NCI-H526 treated with DMSO at 0.1 percent for 48 hours (cell line): ENCODE data around the gene ACSBG1.

Experiments used
- DNase-seq: peaks from one replicate; lab custom pipeline; 2025; lab: John Stamatoyannopoulos, UW

Gene ACSBG1, protein sequence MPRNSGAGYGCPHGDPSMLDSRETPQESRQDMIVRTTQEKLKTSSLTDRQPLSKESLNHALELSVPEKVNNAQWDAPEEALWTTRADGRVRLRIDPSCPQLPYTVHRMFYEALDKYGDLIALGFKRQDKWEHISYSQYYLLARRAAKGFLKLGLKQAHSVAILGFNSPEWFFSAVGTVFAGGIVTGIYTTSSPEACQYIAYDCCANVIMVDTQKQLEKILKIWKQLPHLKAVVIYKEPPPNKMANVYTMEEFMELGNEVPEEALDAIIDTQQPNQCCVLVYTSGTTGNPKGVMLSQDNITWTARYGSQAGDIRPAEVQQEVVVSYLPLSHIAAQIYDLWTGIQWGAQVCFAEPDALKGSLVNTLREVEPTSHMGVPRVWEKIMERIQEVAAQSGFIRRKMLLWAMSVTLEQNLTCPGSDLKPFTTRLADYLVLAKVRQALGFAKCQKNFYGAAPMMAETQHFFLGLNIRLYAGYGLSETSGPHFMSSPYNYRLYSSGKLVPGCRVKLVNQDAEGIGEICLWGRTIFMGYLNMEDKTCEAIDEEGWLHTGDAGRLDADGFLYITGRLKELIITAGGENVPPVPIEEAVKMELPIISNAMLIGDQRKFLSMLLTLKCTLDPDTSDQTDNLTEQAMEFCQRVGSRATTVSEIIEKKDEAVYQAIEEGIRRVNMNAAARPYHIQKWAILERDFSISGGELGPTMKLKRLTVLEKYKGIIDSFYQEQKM

DNA sequence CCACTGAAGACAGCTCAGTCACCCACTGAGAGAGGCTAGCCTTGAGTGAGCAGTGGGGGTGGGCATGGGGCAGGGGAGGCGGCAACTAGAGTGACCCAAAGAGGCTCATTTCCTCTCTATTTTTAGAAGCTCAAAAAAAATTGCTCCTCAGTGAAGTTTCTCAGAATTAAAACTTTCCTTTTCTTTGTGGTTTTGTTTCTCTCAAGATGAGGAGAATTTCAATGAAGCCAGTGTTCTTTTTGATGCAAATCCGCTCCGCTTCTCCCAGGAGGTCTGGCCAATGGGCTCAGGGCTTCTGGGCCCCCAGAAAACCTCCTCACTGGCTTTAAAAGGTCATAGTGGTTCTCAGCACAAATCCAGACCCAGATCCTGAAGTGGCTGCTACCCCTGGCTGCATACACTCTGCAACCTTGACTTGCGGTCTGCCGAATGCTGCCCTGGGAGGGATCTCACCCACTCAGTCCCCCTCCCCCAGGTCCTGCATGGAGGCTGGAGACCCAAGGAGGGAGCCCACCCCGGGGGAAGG is at the start of gene ACSBG1:
Gene ACSBG1 (minus strand): TSS at position 51 of the 526 bp plus-strand sequence. CDS start 64 bp downstream, outside the sequence.
- no peak for DNase-seq

DNA sequence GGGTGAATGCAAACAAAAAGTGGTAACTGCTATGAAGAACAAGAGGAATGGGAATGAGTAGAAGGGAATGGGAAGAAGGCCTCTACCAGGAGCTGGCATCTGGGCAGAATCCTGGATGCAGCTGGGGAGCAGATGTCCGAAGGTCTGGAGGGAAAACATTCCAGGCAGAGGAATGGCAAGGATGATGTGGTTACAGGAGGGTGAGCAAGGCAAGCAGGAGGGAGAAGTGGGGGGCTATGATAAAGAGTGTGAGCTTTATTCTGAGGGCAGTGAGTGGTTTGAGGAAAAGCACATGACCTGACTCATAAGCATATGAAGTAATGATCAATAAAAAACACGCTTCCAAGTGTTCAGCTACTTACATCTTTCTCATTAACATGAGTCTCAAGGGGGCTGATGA is 48.0 kb upstream of the ACSBG1 start:
- DNase-seq: no peak

DNA sequence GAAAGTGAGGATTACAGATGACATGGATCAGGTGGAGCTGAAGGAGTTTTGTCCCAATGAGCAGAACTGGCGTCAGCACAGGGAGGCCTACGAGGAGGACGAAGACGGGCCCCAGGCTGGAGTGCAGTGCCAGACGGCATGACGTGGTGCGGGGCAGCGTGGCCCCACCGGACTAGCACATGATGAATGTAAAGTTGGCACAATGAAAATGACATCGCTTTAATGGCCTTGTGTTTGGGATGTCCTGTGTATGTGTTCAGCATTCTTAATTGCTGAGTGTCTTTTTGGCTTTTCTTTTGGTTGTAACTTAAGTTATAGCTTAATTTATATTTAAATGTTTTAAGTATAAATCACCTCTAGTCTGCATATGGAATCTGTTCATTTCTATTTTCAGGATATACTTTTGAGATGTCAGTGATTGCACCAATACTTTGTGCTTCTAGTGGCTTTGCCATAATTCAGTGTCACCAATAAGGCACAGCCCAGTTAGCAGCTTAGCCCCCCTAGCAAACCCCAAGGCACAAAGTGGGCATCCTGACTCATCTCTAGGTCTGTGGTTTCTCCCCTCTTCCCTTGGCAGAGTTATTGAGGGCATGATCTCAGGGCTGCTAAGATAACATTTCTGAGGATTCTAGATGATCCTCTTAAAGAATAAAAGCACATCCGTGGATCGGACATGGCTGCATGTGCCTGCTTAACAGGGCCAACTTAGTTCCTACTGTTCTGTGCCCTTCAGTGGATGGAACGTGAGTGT is 46.1 kb upstream of the ACSBG1 start:
- no peak for DNase-seq

DNA sequence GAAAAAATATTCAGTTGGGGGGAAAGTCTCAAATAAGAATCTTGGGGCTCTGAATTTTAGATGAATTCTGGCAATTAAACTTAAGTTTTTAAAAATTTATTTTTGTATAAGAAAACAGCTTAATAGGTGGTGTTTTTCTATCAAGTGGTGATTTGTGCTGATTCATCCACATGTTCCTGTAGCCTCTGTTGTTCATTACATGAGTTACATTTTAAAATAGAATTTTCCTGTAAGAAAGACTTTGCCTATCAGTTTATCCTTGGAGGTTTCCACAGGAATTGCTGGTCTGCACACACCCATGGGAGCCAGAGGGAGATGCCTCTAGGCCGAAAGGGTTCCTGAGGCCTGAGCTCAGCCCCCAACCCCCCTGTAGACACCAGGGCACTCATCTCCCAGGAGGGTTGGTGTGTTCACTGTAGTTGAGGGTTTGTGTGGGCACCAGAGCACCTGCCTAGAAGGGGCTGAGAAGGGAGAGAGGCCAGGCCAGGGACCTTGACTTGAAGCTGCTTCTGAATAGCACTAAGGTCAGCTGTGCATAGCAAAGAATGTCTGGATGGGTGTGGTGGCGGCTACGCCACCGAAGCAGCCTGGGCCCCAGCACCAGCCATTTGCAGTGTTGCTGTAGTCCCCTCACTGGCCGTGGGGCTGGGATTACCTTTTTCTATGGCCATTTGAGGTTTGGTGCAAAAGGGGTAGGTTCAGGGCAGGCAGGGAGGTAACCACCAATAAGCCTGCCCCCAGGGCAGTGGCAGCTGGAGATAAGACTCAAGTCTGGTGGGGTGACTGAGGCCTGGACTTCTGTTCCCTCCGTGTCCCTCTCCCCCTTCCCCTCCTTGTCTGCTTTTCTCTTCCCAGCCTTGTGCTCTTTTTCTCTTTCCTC is 41.9 kb upstream of the ACSBG1 start:
- no peak for DNase-seq

DNA sequence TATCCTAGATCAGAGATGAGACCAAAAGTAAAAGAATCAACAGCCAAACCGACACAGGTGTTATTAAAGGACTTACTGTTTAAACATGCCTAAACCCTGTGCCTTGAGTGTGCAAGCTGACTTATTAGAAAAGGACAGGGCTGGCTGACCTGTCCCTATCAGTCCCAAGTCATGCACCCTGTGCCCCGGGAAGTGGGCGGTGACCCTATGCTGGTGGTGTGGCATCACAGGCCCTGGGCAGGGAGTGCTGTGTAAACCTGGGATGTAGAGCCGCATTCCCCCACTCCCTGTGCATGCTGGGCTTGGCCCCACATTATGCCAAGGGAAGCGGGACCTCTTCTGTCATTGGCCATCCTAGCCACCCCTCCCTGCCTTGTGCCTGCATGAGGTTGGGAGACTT is 40.6 kb upstream of the ACSBG1 start:
- DNase-seq: no peak

DNA sequence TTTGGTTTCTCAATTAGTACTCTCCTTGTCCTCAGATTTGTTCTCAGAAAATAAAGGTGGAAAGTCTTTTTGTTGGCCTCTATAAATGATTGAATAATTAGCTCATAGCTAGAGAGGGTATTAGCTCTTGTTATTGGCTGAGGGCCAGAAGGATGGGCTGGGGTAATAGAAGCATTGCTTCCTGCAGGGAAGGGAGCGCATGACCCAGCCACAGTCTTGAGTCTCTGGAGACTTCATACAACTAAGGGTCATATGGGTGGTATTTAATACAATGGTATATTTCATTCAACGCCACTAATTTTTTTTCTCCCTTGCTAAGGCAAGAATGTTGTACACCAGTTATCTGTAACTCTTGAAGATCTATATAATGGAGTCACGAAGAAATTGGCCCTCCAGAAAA is 38.4 kb upstream of the ACSBG1 start:
- no peak for DNase-seq

DNA sequence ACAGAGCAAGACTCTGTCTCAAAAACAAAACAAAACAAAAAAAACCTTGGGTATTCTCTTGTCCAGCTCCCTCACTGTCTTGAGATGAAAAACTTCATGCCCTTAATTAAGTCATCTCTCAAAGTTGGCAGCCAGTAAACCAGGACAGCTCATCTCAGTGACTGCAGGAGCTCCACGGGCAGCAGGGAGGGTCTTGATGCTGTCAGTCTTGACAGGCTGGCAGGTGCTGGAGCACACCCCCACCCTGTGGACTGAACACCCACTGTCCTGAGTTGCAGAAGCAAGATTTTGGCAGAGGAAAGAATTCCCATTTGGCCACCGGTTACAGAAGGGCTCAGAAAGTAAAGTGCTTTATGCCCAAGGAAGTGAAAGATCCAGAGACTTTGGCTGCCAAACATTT is 38.0 kb upstream of the ACSBG1 start:
- DNase-seq: no peak

DNA sequence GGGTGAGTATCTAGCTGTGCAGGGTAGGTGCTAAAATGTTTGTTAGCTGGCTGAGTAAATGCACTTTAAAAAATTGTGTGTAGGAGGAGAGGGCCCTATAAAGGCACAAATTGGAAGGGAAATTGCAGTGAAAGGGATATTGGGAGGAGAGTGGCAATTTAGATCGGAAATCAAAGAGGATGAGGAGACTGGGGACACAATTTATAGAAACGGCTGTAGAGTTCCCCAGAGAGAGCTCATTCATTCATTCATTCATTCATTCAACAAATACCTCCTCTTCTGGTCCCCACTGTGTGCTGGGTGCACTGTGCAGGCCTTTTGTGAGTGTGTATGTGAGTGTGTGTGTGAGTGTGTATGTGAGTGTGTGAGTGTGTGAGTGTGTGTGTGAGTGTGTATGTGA is 32.4 kb upstream of the ACSBG1 start:
- no peak for DNase-seq

DNA sequence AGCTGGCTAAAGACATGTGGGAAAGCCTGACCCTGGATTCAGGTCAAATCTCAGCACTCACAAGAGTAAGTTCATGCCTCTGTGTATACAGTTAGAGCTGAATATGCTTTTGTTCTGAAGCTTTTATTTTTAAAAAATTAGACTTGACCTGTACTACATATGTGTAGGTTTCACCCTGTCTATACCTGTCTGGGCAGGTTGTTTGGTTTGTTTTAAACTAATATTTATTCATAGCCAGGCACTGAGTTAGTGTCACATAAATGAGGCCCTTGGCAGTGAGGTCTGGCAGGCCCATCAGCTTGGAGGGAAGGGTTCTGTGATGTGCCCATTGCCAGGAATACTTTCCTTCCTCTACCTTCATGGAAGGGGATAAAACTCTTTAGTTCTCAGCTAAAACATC is 31.9 kb upstream of the ACSBG1 start:
- no peak for DNase-seq

DNA sequence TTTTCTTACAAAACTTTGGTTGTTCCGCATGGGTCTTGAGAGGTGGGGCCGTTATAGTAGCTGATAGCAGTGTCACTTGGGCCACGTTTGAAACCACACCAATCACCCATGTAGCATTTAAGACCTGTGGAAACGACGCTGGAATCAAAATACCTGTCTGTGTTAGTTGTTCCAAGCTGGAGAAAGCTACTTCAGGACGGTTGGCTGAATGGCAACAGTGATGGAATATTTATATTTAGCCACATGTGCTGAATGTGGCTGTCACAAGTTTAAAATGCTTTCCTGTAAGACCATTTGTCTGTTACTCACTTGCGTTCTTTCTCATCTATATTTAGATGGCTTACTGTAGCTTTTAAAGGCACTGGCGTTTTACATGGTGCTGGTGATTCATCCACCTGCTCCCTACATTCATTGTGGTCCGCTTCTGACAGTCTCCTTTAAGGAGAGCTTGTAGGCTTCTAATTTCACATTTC is 31.4 kb upstream of the ACSBG1 start:
- no peak for DNase-seq

DNA sequence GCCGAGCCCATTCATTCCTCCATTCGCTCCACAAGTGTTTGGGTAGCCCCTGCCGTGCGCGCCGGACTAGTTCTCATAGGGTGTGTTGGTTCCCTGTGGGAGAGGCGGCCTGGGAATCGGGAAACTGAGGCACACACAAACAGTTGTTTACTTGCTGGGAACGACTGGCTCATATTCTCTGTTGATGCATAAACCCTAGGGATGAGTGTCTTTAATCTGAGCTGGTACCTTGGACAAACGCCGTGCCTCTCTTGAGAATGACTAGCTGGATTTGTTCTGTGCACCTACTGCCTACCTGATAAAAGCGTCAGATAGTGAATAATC is 30.7 kb upstream of the ACSBG1 start:
- DNase-seq: no peak

DNA sequence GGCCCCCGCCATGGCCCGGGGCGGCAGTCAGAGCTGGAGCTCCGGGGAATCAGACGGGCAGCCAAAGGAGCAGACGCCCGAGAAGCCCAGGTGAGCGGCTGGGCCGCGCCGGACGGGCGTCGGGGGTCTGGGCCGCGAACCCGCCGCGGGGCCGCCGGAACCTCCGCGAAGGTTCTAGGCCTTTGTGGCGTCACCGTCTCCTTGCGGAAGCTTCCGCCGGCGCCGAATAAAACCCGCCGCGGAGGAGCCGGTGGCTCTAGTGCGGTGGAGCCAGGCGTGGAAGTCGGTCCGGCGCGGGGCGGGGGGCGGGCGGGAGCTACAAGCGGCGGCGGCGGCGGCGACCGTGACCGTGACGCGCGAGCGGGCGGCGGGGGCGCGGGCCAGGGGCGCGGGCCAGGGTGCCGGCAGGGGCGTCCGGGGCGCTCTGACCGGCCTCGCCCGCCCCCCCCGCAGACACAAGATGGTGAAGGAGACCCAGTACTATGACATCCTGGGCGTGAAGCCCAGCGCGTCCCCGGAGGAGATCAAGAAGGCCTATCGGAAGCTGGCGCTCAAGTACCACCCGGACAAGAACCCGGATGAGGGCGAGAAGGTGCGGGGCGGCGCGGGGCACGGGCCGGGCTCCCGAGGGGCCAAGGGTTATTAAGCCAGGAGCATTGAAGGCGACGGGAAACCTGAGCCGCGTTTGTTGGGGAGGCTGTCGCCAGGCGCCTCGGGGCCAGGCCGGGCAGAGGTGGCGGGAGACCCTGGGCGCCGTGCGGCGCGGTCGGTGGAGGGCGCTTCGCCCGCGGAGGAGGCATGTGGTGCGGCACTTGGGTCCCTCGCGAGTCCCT is 30.2 kb upstream of the ACSBG1 start, which contains the start of gene DNAJA4:
Gene DNAJA4 (plus strand): TSS at position 259 of the 833 bp plus-strand sequence. CDS start 202 bp downstream, at position 461.
- DNase-seq: peak; percentile 16

DNA sequence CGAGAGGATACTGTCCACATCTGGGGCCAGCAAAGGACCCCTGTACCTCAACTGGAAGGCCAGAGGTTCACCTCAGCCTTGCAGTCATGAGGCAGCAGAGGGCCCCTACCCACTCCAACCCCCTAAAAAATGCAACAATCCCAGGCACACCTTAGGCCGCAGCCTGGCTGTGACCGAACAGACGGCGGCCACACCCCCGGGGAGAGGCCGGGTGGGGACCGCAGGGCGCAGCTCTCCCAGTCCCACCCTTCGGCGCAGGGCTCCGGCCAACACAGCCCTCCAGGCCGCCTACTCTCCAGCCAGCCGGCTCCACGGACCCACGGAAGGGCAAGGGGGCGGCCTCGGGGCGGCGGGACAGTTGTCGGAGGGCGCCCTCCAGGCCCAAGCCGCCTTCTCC is 29.5 kb upstream of the ACSBG1 start:
- no peak for DNase-seq

DNA sequence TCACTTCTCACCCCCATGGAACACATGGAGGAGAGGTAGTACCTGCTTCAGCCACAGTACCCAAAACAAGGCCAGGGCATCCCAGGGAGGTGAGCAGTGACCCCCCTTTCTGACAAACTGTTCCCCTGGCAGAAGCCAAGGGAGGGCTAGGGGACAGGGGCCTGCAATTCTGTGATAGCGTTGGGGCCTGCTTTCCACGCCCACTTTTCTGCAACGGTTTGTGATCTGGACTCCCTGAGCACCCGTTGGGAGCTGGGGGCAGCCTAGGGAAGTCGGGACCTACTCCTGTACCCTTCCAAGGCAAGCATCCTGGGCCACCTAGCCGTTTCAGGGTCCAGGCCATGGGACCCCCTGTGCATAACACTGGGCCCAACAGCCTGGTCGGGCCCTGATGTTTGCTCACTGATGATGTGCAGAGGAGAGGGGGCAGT is 29.0 kb upstream of the ACSBG1 start:
- no peak for DNase-seq

DNA sequence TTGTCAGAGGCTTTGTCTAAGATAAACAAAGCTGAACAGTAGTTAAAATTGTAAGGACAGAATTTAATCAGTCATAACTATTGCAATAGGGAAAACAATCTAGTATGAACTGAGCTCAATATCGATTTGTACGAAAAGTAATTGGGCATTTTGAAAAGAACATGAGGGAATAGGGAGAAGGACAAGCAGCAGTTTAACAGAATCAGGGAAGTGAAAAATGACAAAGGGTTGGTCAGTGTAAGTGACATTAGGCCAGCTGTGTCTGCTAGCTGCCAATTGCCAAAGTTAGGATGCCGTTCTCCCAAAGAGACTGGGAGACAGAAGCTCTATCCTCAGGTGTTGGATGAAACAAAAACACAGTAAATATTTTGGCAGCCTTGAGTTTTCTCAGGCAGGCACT is 26.7 kb upstream of the ACSBG1 start:
- DNase-seq: no peak

DNA sequence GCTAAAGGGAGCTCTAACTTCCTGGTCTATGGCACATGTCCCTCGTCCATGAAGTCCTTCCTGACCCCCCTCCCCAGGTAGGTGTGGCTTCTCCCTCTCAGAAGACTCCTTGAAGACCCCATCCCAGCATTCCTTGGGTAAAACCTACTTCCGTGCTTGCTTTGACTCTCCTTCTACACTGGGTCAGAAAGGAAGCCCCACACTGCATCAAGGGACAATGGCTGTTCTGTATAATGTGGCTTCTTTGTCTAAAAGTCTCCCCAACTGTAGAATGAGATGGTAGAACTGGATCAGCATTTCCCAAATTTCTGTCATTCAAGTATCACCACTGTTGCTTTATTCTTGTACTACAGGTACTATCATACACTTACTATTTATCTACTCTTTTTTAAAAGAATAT is 26.1 kb upstream of the ACSBG1 start:
- no peak for DNase-seq

DNA sequence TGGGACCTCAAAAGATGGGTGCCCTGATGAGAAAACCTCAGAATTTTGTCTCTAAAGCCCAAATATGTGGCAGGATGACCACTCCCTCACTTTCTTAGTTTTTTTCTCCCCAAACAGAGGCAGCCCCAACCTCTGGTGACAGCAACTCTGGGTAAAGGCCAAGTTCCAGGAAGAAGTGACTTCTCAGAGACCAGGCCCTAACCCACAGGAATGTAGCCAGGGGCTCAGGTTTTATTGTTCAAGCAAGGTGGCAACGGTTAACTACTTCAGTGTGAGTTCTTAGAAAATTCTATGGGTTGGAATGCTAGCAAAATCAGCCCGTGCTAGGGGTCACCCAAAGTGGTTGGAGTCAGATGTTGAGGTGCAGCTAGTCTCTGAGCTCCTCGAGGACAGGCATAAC is 24.9 kb upstream of the ACSBG1 start:
- no peak for DNase-seq

DNA sequence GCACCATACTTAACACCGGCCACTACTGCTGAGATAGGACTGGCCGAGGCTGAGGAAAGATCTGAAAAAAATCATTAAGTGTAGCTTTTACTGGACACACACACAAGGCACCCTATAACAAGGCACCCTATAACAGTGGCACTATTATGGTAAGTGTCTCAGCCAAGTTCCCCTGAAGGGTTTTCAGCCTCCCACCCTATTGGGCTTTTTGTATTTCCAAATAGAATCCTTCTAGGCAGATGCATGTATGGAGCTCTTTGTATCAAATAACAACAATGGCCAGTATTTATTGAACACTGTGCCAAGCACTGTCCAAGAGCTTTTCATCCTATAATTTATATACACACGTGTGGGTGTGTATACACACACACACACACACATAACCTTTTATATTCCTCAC is 23.3 kb upstream of the ACSBG1 start:
- DNase-seq: no peak

DNA sequence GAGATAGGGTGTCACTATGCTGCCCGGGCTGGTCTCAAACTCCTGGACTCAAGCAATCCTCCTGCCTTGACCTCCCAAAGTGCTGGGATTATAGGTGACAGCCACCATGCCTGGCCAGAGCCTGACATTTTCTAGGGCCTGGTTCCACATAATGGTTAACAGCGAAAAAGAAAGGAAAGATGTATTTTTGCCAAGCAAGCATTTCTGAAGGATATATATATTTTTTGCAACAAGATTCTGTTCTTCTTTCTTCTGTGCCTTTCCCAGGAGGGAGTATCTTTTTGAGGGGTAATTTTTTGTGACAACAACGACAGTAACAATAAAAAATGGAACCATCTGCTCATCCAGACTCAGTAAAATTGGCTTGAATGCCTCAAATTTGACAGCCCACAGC is 21.7 kb upstream of the ACSBG1 start:
- DNase-seq: no peak

DNA sequence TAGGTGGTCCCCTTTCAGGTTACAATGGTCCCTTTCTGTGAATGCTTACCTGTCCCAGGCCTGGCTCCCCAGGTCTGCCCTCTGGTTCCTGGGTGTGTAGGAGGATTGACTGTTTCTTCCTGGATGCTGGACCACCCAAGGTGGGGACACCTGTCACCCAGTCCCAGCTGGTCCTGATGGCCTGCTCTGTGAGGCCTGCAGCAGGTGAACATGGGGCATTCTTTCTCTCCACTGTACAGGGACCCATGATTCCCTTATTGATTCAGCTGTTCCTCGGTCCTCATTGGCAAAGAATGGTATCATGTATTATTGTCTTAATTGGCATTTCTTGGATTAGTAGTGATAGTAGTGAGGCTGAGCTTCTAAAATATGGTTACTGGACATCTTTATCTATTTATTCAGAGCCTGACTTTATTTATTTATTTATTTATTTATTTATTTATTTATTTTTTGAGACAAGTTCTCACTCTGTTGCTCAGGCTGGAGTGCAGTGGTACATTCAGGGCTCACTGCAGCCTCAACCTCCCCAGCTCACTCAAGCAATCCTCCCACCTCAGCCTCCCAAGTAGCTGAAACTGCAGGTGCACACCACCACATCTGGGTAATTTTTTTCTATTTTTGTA is 21.2 kb upstream of the ACSBG1 start:
- DNase-seq: no peak
